NCI-H1417 (cell line): ENCODE measurements around the gene LRRC8E.
A peak's percentile ranks its signal among the peaks of the same experiment; 100 is the strongest.

Source experiments
- DNase-seq, 3 experiments: peaks; one replicate each; lab custom pipeline; 2025; lab: John Stamatoyannopoulos, UW

LRRC8E gene

DNA sequence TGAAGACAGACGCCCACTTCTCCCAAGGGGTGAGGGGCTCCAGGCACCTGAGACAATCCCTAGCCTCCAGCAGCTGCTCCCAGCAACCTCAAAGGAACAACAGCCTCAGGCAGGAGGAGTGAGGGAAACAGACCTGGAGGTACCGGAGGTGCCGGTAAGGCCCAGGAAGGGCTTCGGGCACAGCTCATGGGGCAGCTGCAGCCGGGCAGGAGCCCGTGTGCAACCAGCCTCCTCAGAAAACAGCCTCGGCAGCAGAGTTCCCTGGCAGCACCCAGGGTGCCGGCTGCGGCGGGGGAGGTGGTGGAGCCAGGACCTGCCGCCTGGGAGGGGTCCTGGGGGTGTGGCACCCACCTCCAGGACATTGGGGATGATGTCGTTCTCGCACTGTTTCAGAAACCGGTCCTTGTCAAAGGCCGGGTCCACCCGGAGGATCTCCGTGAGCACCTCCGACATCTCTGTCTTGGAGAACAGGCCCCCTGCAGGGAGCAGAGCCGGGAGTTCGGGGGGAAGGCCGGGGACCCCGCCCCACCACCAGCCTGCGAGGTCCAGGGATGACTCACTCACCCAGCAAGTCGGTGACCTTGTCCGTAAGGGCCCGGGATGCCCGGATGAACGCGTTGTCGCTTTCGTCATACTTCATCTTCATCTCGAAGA lies 44.1 kb downstream of the LRRC8E start:
- no peak for DNase-seq

DNA sequence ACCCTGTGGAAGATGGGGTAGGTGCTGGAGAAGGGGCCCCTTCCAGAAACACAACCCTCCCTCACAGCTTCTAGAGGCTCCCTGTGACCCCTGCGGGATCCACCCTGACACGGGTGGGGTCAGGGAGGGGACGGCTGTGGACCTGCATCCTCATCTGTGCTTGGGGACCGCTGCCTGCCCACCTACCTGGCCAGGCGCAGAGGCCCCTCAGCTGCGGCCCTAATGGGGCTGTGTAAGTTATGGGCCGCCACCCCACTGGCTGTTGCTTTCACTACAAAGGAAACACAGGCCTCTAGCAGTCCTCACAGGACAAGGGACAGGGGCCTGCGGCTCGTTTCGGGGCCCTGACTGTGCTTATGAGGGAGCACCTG lies 44.6 kb downstream of the LRRC8E start:
- DNase-seq = no peak

DNA sequence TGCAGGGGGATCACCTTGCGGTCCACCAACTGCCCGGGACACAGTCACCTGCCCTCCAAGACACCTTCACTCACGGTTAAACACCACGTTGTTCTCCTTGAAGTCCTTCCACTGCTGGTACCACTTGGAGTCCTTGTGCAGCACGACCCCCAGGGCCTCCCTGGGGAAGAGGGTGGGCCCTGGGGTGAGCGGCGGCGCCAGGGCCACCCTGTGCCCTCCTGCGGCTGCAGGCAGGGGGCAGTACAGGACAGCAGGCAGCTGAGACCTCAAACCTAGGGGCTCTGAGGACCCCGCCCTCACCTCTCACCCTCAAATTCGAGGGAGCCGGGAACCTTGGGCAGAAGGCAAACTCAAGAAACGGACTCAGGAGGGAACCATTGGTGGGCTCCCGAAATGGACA lies 45.1 kb downstream of the LRRC8E start:
- no peak for DNase-seq

DNA sequence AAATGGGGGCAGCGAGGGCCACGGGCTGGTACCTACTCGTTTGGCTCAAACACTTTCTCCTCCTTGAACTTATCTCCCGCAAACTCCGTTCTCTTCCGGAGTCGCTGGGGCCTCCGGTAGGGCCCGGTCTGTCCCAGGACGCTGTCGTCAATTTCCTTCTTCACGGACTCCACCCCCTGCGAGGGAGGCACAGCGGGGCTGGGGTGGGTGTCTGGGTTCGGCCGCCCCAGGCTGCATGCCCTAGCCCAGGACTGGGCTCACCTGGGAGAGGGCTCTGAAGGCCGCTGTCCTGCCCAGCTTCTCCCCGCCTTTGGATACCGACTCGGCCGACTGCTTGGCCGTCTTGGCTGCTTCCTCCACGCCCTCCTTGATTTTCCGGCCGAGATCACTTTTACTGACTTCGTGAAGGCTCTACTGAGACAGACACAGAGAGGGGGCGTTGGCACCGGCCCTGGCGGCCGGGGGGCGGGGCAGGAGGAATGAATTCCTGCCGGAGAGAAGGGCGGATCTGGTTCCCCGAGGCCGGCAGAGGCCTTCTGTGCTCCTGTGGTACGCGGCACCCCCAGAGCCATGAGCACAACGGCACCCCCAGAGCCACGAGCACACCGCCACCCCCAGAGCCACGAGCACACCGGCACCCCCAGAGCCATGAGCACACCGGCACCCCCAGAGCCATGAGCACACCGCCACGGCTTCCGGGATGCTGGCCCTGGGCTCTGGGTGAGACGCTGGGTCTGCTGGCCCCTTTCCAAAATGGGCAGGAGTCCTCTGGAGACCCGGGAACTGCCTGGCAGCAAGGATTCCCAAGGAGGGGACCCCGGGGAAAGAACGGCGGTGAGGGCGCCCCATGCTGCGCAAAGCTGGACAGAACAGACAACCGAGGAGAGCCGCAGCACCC lies 45.8 kb downstream of the LRRC8E start:
- no peak for DNase-seq

DNA sequence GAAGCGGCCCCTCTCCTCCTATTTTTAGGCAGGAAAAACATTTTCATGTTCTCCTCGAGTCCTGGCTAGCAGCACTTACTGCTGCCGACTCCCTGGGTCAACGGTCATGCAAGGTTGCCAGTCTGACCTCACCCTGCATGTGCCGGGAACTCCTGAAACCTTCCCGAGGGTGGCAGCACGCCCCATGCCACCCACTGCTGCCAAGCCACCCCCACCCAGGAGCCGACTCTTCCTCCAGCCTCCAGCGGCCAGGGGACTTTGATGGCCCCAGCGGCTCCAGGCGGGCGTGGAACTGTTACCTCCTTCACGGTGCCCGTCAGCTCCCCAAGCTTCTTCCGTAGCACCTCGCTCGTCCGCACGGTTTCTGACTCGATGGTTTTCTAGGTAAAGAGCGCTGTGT lies 46.5 kb downstream of the LRRC8E start:
- DNase-seq = no peak

DNA sequence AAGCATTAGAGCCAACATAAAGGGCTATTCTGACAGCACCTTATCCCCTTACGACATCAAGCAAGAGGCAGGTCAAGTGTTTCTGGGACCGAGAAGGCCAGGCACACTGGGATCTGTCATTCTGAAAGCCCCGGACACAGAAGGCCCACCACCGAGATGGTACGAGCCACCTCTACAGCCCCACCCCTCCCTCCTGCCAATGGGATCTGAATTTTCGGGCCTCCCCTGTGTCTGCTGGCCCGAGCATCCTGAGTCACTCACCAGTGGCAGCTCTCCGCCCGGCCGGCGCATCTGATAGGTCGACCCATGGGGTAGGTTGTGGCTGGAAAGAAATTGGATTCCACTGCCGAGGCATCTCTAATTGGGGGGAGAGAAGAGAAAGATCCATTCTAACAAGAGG lies 52.5 kb downstream of the LRRC8E start:
- no peak for DNase-seq

DNA sequence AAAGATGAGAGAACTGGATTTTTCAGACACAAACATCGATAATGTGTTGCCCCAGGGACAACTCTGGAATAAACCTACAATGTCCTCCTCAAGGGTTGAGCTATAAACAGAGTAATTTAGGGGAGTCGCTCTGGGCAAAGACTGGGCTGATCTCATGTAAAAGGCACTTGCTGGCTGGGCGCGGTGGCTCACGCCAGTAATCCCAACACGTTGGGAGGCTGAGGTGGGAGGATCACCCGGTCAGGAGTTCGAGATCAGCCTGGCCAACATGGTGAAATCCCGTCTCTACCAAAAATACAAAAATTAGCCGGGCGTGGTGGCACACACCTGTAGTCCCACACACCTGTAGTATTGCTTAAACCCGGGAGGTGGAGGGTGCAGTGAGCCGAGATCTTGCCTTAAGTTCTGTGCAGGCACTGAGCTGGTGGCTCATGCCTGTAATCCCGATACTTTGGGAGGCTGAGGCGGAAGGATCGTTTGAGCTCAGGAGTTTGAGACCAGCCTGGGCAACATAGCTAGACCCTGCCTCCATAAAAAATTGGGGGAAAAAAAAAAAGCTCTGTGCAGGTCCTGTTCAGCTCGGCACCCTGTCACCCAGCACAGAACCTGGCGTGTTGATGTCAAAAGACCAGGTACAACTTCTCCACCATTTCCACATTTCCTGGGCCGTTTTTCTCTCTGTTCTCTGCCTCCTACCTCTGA lies 53.7 kb downstream of the LRRC8E start:
- no peak for DNase-seq

DNA sequence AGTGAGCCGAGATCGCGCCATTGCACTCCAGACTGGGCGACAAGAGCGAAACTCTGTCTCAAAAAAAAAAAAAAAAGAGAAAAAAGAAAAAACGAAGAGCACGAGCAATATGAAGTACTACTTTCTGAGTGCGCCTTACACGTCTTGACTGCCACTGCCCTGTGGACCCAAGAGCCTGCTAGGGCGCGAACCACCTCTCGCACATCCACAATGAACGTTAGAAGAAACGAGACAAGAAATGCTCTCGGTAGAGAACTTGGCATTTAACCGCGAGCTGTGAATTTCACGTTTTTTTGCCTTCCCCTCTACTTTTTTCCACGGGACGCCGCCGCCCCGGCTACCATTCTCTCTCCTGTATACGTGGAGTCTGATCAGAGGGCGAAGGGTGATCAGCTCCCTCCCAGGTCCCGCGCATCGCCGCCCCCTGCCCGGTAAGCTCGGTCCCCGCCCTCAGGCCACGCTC lies 54.7 kb downstream of the LRRC8E start:
- peak in 1 of 3 experiments; percentile 74 for DNase-seq

DNA sequence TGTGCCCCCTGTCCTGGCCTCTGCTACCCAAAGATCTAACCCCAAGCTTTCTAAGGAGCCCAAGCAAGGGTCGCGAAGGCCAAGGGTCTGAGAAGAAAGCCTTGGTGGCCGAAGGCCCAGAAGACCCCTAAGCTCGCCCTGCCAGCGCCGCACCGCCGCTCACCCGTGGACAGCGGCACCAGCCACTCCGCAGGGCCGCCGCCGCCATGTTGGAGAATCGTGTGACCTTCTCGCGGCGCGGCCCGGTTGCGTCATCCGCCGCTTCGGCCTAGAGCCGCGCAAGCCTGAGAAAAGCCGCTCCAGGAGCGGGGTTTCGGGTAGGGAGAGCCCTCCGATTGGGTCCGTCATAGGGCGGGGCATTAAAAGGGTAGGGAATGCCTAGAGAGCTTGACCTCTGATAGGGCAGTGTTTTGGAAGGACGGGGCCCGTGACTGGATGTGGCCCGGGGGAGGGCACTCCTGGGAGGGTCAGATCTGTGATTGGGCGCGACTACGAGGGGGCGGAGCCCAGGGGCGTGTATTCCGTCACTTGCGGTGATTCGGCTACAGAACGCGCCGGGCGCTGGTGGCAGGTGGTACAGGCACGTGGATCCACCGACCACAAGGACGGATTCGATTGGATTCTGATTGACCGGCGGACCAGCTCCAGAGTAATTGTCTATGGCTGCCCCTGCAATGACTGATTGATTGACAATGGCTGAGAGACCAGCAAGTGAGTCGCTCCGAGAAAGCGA lies 55.3 kb downstream of the LRRC8E start, which contains the start of gene TIMM44:
TSS of gene TIMM44 (minus strand) at position 223 of the 733 bp plus-strand sequence. CDS start at position 208, 15 bp downstream.
- DNase-seq = peak; percentile 97 to 100 (median 100)

DNA sequence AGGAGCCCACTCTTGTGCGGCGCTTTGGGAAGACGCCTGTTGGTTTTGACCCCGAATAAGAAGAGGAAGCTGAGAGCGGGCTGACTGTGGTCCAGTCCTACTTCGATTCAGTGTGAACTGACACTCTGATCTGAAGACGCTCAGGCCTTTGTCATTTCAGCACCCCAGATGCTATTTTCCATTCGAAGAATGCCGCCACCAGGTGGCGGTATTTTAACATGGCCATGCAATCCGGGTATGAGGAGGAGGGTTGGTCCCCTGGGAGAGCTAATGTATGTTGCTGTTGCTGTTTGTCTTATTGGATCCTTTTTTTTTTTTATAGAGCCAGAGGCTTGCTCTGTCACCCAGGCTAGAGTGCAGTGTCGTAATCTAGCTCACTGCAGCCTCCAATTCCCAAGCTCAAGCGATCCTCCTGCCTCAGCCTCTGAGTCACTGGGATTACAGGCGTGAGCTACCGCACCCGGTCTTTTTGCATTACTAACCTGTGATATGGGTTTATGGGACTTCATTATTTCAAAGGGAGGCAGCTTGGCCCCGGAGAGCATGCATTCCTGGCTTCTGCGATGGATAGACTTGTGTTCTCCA lies 56.0 kb downstream of the LRRC8E start:
- peak; percentile 90 to 97 (median 91) for DNase-seq

DNA sequence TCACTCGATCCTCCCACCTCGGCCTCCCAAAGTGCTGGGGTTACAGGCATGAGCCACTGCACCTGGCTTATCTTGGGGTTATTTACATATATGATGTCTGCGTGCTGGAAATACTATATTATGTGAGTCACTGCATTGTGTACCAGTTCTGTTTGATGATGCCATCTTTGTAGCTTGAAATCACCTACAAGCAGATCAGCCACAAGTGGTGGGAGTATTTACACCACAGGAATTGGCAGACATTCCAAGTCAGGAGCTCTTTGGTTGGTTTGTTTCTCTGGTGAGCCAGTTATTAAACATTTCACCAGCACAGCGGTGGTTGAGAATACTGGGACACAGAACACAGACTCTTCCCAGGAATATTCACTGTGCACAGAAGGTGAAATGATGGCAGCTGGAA lies 59.6 kb downstream of the LRRC8E start:
- no peak for DNase-seq
